CD4-positive, alpha-beta T cell treated with Interferon alpha-2 for 1 hour (primary cell): ENCODE results near the gene PKIG.
A peak's percentile ranks its signal among the peaks of the same experiment; 100 is the strongest.
"Not testable (repeated sequence)": the region's sequence is repeated elsewhere in the genome, so short reads cannot be mapped to it uniquely, and the experiment has no call there.

ENCODE experiments used
- DNase-seq, 2 donors: peaks; one replicate each; pipeline ENCODE4 v3.0.0-alpha.2; 2020 to 2022

Gene PKIG

DNA sequence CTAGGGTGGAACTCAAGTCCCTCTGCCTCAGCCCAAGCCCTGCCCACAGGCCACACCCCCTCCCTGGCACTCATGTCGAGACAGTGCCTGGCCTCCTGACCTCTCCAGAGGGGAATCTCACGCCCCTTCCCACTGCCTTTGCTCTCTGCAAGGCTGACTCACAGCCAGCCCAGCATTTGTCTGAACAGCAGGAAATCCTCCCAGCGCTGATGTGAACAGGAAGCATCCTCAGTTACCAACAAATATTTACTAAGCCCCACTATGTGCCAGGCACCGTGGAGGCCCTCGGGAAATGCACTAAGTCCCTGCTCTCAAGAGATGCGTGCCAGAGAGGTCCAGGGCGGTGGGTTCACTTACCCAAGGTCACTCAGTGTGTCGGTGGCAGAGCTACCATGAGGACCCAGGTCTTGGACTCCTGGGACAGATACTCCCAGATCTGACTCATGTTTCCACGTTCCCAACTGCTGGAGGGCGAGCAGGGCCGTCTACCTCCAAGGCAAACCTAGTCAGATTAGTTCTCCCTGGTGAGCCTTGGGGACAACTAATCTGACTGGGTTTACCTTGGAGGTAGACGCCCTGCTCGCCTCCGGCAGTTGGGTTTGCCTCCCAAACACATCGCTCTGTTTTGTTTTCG is 61.3 kb downstream of the PKIG start:
- DNase-seq, result peak; percentile 61 to 73

- DNase-seq, result no peak
Observed at GRCh38 chr20:44644230-44644617, 61.8 kb downstream of the PKIG start.

GRCh38 chr20:44644667-44645131 is 62.3 kb downstream of the PKIG start:
- peak; percentile 41 to 74 for DNase-seq

DNA sequence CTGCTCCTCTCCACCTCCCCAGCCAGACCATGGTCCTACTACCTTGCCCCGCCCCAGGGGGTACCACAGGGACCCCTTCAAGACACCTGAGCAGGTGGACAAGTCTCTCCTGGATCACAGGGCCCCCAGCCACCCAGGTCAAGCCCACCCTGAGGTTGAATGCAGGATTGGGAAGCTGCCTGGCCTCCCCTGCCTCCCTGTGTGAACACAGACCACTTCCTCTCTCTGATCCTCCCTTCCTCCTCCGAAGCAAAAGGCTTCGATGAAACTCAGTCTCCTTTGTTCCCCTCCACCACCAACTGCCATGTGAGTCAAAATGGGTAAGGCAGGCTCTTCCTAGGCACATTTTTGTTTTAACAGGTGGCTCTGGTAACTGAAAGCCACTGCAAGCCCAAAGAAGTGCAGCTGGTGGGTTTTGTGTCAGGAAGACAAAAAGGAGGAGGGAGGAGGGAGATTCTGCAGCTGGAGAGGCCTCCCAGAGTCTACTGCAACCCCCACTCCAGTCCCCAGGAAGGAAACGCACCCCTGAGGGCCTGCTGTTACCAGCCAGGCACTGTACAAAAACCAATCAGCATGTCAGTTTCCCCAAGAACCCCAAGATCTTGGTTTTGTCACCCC is 63.8 kb downstream of the PKIG start:
- peak; percentile 6 to 40 for DNase-seq

- peak in 1 of 2 donors; percentile 33 for DNase-seq
Observed at GRCh38 chr20:44646641-44647274, 64.4 kb downstream of the PKIG start.

- DNase-seq, result no peak
Observed at GRCh38 chr20:44648068-44648467, 65.7 kb downstream of the PKIG start.

DNA sequence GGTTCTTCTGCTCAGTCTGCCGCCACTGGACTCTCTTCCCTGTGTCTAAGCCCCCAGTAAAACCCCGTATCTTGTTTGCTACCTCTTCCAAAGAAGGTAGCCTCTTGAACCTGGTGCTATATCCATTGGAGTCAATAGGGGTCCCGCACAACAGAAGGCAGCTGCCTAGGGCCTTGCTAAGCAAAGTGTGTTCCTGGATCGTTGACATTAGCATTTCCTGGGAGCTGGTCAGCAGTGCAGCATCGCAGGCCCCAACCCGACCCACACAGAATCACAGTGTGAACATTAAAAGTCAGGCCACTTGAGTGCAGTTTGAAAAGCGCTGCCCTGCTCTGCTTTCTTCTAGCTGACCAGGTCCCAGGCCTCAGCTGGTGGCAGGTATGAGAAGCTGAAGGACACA is 66.2 kb downstream of the PKIG start:
- no peak for DNase-seq

- DNase-seq, result no peak
Observed at GRCh38 chr20:44649126-44649525, 66.7 kb downstream of the PKIG start.

DNA sequence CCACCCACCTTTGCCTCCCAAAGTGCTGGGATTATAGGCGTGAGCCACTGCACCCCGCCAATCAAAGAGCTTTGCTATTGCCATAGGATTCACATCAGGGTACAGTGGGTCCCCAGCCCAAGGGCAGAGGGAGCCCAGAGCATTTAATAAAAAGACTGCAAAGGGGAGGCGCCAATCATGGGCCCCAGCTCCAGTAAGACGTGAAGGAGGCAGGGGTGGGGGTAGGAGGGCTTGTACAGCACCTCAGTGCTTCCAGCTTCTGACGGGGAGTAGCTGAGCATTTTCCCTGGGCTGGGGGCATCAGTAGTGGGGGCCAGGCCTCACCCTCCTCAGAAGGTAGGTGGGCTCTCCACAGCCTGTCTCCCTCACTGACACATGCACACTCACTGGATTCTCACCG is 67.6 kb downstream of the PKIG start:
- DNase-seq, result no peak

DNA sequence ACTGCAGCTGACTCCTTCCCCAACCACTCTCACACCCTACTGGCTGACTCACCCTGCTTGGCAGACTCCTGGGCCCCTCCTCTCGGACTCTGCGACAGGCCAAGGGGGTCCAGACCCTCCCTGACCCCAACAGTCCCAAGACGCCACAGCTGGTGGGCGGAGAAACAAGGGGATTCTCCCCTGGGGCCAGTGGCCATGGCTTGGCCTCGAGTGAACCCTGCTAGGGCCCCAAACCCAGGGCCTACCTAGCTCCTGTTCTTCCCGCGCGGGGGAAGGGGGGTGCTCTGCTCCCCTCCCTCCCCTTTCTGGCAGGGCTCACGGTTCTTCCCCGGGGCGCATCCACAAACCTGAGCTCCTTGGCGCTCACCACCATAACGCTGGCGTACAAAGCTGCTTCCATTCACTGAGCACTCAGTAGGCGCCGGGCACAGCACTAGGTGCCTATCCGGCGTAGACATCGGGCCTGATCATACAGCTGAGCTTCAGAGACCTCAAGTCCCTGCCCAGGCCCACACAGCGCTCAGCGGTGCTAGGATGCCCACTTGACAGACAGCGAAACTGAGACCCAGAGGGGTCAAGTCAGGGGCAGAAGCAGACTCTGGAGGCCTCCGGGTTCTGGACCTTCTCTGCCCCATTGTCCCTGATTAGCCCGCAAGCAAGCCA is 68.5 kb downstream of the PKIG start:
- DNase-seq, result peak in 1 of 2 donors; percentile 45

DNA sequence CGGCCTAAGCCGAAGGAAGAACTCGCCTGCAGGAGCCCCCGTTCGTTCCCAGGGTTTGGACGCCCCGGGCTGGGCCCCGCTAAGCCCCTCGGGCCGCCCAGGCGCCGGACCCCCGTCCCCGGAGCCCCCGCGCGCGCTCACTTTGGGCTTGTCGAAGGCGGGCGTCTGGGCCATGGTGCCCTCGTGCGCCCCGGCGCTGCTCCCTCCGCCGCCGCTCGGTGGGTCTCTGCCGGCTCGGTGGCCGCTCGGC is 69.0 kb downstream of the PKIG start:
- no peak for DNase-seq

DNA sequence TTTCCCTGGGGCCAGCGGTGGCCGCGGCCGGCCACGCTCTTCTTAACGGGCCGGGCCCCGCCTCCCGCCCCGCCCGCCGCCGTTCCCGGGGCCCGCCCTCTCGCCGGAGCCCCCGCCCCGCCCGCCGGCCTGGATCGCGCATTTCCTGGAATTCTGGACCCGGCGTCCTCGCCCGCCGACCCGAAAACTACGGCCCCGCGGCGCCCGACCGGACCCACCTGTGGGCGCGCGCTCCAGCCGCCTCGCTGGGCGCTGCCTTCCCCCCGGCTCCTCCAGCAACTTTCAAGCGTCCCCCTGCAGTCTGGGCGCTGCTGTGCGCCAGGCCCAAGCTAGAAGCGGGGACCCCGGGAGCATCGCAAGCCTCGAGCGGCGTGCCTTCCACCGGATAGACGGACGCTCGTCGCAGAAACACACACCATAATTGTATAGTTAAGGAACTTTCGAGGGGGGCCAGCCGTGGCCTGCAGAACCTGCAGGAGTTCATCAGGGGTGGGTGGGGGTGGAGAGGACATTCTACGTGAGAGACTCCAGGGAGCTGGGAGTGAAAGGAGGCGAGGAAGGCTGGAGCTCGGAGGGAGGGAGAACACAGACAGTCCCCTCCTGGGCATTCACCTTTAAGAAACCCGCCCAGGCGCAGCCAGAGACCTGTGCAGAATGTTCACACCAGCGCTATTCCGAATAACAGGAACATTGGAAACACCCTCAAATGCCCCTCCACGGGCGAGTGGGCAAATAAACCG is 69.5 kb downstream of the PKIG start, which contains the start of gene ADA:
Gene ADA, minus strand, starts transcription at position 16 of the 740 bp plus-strand sequence. CDS start 92 bp downstream, outside the sequence.
- DNase-seq, result peak; percentile 10 to 53

GRCh38 chr20:44653546-44653945 is 71.2 kb downstream of the PKIG start:
- DNase-seq, result no peak

DNA sequence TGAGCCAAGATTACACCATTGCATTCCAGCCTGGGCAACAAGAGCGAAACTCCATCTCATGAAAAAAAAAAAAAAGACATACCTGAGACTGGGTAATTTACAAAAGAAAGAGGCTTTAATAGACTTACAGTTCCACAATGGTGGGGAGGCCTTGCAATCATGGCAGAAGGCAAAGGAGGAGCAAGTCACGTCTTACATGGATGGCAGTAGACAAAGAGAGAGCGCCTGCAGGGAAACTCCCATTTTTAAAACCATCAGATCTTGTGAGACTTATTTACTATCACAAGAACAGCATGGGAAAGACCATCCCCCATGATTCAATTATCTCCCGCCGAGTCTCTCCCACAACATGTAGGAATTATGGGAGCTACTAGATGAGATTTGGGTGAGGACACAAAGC is 71.8 kb downstream of the PKIG start:
- not testable (repeated sequence) for DNase-seq

- DNase-seq, result no peak
Observed at GRCh38 chr20:44656448-44656847, 74.1 kb downstream of the PKIG start.

- DNase-seq, result no peak
Observed at GRCh38 chr20:44657875-44658274, 75.5 kb downstream of the PKIG start.

DNA sequence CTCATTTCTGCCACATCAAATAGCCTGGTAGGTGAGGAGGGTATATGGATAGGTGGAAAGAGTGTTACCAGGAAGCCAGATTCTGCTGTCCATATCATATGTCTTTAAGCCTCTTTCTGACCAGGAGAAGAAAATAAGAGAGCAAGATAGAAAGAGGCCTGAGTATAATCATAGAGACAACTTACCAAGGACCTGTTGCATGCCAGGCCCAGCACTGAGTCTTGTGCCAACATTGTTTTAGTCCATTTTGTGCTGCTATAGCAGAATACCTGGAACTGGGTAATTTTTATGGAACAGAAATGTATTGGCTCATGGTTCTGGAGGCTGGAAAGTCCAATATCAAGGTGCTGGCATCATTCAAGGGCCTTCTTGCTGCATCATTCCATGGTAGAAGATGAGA is 76.4 kb downstream of the PKIG start:
- DNase-seq, result no peak

GRCh38 chr20:44659931-44660330 is 77.6 kb downstream of the PKIG start:
- DNase-seq, result no peak

GRCh38 chr20:44660581-44660980 is 78.2 kb downstream of the PKIG start:
- no peak for DNase-seq

- DNase-seq, result no peak
Observed at GRCh38 chr20:44662261-44662660, 79.9 kb downstream of the PKIG start.

GRCh38 chr20:44664131-44664530 is 81.8 kb downstream of the PKIG start:
- peak in 1 of 2 donors; percentile 18 for DNase-seq

- no peak for DNase-seq
Observed at GRCh38 chr20:44666066-44666465, 83.7 kb downstream of the PKIG start.
